Ishikawa (cell line): ENCODE measurements around the gene CNKSR2.

Experiments
- CEBPB ChIP-seq: IDR thresholded peaks from 2 replicates; pipeline ENCODE4 v1.6.1; 2012
- CREB1 ChIP-seq: IDR thresholded peaks from 2 replicates; pipeline ENCODE4 v1.6.1; 2012; ENCODE audit warnings: low read depth
- EGR1 ChIP-seq: IDR thresholded peaks from 2 replicates; pipeline ENCODE4 v1.6.1; 2012
- EP300 ChIP-seq: IDR thresholded peaks from 2 replicates; pipeline ENCODE4 v1.6.1; 2012; ENCODE audit warnings: borderline replicate concordance
- RAD21 ChIP-seq: IDR thresholded peaks from 2 replicates; pipeline ENCODE4 v1.6.1; 2012; ENCODE audit warnings: low read depth
- TAF1 ChIP-seq: IDR thresholded peaks from 2 replicates; pipeline ENCODE4 v1.6.1; 2012; ENCODE audit warnings: low read depth, mild to moderate bottlenecking
- TCF12 ChIP-seq: IDR thresholded peaks from 2 replicates; pipeline ENCODE4 v1.6.1; 2012; ENCODE audit warnings: low read depth
- YY1 ChIP-seq: IDR thresholded peaks from 2 replicates; pipeline ENCODE4 v1.6.1; 2012; ENCODE audit warnings: low read depth
- TF ChIP-seq, protein P1 (sequence below): IDR thresholded peaks from 2 replicates; pipeline ENCODE4 v1.6.1; 2012
- TF ChIP-seq, protein P2 (sequence below): IDR thresholded peaks from 2 replicates; pipeline ENCODE4 v1.6.1; 2012; ENCODE audit warnings: low read depth, mild to moderate bottlenecking
- TF ChIP-seq, protein P3 (sequence below): IDR thresholded peaks from 2 replicates; pipeline ENCODE4 v1.6.1; 2012

DNA sequence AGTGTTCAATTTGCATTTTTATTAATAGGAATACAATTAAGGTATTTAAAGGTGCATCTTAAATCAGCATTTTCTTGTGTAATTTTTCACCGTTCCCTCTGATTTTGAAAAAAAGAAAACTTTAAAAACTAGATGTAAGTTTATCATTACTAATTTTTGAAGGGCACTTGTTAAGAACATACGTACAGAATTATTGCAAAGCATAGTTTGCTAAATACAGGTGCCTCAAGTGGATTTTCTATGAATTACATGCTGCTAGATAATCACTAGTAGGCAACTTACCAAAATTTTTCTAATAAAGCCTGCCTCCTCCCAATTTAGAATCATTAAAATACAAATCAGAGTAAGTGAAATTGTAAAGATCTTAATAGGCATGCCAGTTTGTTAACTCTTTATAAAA, 8.5 kb downstream of the CNKSR2 start:
- TF ChIP-seq, protein P1, sequence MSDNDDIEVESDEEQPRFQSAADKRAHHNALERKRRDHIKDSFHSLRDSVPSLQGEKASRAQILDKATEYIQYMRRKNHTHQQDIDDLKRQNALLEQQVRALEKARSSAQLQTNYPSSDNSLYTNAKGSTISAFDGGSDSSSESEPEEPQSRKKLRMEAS: no peak
- TF ChIP-seq TAF1 (no peak), EGR1 (no peak), EP300 (no peak), CEBPB (no peak), RAD21 (no peak), YY1 (no peak), TCF12 (no peak), CREB1 (no peak)
- TF ChIP-seq, protein P2, sequence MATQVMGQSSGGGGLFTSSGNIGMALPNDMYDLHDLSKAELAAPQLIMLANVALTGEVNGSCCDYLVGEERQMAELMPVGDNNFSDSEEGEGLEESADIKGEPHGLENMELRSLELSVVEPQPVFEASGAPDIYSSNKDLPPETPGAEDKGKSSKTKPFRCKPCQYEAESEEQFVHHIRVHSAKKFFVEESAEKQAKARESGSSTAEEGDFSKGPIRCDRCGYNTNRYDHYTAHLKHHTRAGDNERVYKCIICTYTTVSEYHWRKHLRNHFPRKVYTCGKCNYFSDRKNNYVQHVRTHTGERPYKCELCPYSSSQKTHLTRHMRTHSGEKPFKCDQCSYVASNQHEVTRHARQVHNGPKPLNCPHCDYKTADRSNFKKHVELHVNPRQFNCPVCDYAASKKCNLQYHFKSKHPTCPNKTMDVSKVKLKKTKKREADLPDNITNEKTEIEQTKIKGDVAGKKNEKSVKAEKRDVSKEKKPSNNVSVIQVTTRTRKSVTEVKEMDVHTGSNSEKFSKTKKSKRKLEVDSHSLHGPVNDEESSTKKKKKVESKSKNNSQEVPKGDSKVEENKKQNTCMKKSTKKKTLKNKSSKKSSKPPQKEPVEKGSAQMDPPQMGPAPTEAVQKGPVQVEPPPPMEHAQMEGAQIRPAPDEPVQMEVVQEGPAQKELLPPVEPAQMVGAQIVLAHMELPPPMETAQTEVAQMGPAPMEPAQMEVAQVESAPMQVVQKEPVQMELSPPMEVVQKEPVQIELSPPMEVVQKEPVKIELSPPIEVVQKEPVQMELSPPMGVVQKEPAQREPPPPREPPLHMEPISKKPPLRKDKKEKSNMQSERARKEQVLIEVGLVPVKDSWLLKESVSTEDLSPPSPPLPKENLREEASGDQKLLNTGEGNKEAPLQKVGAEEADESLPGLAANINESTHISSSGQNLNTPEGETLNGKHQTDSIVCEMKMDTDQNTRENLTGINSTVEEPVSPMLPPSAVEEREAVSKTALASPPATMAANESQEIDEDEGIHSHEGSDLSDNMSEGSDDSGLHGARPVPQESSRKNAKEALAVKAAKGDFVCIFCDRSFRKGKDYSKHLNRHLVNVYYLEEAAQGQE: no peak
- TF ChIP-seq, protein P3, sequence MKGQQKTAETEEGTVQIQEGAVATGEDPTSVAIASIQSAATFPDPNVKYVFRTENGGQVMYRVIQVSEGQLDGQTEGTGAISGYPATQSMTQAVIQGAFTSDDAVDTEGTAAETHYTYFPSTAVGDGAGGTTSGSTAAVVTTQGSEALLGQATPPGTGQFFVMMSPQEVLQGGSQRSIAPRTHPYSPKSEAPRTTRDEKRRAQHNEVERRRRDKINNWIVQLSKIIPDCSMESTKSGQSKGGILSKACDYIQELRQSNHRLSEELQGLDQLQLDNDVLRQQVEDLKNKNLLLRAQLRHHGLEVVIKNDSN: no peak
